Femur (tissue), 1 donor: ENCODE results near the gene BCAP29.
A peak's percentile ranks its signal among the peaks of the same experiment; 100 is the strongest.
"Not testable (repeated sequence)": the region's sequence is repeated elsewhere in the genome, so short reads cannot be mapped to it uniquely, and the experiment has no call there.

Experiments
- DNase-seq: peaks from one replicate; pipeline ENCODE4 v3.0.0-alpha.2; 2017

The BCAP29 gene

GRCh38 chr7:107628461-107629064 is 48.5 kb downstream of the BCAP29 start:
- peak; percentile 23 for DNase-seq

- no peak for DNase-seq
Measured at GRCh38 chr7:107630342-107630741, 50.3 kb downstream of the BCAP29 start.

DNA sequence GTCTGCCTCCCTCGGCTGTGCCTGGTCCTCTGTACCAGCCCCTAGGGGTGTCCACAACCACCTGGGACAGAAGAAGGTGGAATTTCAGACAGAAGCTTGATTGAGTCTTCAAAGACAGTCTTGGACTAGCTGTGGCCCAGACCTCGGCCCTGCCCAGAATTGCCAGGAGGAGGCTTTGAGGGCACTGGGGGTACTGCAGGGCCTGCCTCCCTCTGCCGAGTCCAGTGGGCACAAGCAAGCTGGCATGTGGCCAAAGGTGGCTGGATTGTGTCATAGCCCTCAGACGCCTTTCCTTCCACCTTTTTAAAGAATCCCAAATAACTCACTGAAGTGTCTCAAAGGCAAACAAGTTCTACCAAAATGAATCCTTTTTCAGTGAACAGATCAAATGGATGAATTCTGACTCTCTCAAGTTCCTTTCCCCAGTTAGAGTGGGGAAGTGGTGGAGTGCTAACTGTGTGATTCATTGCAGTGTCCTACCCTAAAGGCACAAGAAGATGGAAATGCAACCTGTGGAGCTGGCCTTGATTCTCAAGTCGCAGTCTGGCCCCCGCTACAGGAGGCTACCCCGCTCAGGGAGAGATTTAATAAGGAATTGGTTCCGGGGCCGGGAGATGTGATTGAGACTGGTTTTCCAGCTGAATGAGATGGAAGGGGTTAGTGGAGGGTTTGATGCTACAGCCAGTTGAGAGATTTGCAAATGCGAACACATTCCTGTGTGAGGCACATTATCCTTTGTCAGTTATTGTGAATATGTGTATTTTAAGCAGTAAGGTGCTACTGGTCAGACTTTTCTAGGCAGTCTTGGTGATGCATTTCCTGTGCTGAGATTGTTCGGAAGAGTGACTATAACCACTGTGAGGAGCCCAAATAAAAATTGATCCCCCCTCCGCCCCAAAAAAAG is 51.8 kb downstream of the BCAP29 start:
- no peak for DNase-seq

DNA sequence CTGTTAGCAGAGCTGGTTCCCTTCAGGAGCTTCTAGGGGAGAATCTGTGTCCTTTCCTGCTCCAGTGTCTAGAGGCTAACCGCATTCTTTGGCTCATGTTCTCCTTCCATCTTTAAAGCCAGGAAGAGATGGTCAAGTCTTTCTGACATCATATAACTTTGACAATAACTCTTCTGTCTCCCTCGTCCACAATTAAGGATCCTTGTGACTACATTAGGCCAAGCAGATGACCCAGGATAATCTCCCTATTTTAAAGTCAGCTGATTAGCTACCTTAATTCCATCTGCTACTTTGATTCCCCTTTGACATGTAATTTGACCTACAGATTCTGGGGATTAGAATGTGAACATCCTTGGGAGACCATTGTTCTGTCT is 52.4 kb downstream of the BCAP29 start:
- DNase-seq = no peak

DNA sequence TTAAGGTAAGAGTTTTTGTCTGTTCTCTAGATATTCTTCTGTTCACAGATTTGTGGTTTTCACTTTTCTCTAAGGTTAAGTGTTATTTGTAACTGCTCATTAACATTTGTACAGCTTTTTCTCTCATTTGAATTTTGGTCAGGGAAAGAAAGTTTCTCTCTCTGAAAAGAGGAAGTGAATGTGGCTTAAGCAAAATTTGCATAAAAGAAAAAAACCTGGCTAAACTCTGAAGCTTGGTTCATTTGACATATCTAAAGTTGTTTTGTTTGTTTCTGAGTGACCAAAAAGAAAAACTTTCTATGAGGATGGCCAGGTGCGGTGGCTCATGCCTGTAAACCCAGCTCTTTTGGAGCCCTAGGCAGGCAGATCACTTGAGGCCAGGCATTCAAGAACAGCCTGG is 58.5 kb downstream of the BCAP29 start:
- DNase-seq = no peak

- not testable (repeated sequence) for DNase-seq
Measured at GRCh38 chr7:107639070-107639469, 59.0 kb downstream of the BCAP29 start.

GRCh38 chr7:107641676-107642075 is 61.6 kb downstream of the BCAP29 start:
- no peak for DNase-seq

GRCh38 chr7:107642501-107642900 is 62.5 kb downstream of the BCAP29 start:
- DNase-seq = no peak

DNA sequence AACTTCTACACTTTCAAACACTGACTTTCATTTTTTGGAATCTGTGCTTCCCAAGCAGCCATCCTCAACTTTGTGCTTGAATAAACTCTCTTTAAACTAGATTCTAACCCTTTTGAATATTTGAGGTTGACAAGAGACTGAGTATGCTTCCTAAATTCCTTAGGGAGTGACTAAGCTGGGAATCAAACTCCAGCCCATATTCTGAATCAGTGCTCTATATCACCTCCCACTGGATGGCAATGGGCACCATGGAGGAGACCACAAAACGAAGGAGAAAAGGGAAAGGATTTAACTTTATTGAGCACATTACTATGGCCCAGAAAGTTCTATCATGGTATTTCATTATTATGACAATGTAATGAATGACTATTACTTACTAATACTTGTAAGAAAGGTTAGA is 63.4 kb downstream of the BCAP29 start:
- DNase-seq = no peak

GRCh38 chr7:107643938-107644308 is 63.9 kb downstream of the BCAP29 start:
- no peak for DNase-seq

GRCh38 chr7:107644309-107644974 is 64.4 kb downstream of the BCAP29 start:
- DNase-seq = no peak

DNA sequence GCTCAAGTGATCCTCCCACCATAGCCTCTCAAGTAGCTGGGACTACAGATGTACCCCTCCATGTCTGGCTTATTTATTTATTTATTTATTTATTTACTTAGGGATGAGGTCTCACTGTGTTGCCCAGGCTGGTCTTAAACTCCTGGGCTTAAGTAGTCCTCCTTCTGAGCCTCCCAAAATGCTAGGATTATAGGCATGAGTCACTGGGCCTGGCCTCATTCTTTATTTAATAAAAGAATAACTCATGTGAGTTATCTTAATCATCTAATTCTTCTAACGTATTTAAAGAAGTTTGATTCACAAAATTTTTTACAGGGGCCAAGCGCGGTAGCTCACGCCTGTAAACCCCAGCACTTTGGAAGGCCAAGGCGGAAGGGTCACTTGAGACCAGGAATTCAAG is 72.6 kb downstream of the BCAP29 start:
- no peak for DNase-seq

GRCh38 chr7:107658467-107658866 is 78.4 kb downstream of the BCAP29 start:
- DNase-seq = no peak

DNA sequence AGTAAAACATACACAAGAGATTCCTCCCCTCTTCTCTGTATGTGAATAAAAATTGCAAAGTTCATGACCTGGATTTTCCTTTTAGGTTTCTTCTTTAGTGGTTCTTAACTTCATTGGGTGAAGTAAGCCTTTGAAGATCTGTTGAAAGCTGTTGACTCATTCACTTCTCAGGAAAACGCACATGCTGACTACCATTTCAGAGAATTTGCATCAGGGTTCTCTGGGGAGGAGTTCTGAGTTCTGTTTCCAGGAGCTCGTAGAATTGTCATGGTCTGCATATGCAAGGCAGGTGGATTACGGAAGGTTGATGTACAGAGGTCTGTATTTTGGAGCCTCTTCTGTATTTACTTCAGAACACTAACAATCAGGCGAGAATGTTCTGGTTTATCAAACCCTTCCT is 79.6 kb downstream of the BCAP29 start:
- no peak for DNase-seq

DNA sequence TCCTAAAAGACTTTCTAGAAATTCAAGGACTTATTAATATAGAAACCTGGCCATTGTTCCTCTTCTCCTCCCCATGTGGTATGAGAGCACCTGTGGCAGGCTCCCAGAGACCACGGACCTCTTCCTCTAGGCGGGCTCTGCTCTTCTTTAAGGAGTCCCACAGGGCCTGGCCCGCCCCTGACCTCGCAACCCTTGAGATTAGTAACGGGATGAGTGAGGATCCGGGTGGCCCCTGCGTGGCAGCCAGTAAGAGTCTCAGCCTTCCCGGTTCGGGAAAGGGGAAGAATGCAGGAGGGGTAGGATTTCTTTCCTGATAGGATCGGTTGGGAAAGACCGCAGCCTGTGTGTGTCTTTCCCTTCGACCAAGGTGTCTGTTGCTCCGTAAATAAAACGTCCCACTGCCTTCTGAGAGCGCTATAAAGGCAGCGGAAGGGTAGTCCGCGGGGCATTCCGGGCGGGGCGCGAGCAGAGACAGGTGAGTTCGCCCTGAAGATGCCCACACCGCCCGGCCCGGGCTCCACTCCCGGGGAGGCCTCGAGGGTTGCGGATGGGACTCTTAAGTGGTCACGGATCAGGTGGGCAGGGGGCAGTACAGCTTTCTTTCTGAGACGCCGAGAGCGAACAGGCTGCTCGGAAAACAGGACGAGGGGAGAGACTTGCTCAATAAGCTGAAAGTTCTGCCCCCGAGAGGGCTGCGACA is 80.5 kb downstream of the BCAP29 start, which contains the start of gene SLC26A4:
SLC26A4 (plus strand) TSS at position 448 of the 700 bp plus-strand sequence. CDS start 814 bp downstream, outside the sequence.
- no peak for DNase-seq

GRCh38 chr7:107661081-107661864 is 81.2 kb downstream of the BCAP29 start:
- DNase-seq = peak; percentile 44

- no peak for DNase-seq
Measured at GRCh38 chr7:107661865-107662379, 81.9 kb downstream of the BCAP29 start.

- DNase-seq = no peak
Measured at GRCh38 chr7:107663196-107663595, 83.2 kb downstream of the BCAP29 start.

DNA sequence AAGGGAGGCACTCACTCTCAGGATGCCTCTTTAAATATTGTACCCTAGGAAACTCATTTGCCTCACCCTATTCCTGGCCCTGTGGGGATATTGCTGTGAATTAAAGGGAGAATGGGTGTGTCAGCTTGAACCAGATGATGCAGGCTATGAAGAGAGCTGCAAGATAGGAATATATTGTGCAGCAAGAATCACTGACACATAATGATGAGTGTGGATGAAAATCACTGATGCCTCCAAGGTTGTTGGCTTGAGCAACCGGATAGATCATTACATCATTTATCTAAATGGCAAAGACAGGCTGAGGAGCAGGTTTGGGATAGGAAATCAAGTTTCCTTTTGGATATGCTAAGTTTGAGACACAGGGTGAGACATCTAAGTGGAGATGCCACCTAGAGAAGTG is 86.7 kb downstream of the BCAP29 start:
- DNase-seq = no peak

GRCh38 chr7:107667341-107667740 is 87.3 kb downstream of the BCAP29 start:
- no peak for DNase-seq

GRCh38 chr7:107668296-107668695 is 88.2 kb downstream of the BCAP29 start:
- DNase-seq = no peak
